GM10266 (cell line): Measurements from ENCODE around the gene IGSF21.
A peak's percentile ranks its signal among the peaks of the same experiment; 100 is the strongest.

ENCODE experiments used
- DNase-seq: peaks from one replicate; pipeline ENCODE4 v3.0.0; 2012; ENCODE audit errors: extremely low spot score
- TF ChIP-seq, protein P1 (sequence below): IDR thresholded peaks from 2 replicates; pipeline ENCODE4 v1.5.1; 2012; ENCODE audit warnings: mild to moderate bottlenecking, low read depth; ENCODE audit not compliant: control insufficient read depth, insufficient read depth; ENCODE audit errors: missing control alignments

IGSF21 gene

DNA sequence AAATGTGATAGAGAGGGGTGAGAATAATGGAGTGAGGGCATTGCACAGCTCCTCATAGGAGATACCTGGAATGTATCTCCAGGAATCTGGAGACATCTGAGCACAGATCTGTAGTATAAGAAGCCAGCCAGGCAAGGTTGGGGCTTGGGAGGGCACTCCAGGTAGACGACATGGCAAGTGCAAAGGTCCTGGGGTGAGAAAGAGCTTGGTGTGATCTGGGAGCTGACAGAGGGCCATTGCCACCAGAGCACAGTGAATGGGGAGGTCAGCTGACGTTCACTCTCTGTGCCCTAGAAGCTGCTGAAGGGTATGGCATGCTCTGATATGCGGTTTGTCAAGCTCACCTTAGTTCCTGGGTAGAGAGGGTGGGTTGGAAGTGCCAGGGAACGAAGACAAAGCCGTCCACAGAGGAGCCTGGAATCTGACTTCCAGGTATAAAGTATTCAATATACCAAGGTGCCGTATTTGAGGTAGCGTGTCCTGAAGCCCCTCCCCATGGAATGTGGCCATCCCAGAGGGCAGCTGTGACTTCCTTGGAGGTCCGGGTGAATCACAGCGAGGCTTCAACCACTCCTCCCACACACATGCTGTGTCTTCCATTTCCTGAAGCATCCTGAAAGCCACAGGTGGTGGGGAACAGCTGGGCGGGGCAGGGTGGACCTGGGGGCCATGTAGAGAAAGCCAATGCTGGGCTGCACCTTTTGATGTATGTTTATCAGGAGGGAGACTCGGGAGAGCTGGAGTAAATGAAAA lies 190.5 kb downstream of the IGSF21 start:
- no peak for DNase-seq
- TF ChIP-seq, protein P1, sequence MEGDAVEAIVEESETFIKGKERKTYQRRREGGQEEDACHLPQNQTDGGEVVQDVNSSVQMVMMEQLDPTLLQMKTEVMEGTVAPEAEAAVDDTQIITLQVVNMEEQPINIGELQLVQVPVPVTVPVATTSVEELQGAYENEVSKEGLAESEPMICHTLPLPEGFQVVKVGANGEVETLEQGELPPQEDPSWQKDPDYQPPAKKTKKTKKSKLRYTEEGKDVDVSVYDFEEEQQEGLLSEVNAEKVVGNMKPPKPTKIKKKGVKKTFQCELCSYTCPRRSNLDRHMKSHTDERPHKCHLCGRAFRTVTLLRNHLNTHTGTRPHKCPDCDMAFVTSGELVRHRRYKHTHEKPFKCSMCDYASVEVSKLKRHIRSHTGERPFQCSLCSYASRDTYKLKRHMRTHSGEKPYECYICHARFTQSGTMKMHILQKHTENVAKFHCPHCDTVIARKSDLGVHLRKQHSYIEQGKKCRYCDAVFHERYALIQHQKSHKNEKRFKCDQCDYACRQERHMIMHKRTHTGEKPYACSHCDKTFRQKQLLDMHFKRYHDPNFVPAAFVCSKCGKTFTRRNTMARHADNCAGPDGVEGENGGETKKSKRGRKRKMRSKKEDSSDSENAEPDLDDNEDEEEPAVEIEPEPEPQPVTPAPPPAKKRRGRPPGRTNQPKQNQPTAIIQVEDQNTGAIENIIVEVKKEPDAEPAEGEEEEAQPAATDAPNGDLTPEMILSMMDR = no peak

DNA sequence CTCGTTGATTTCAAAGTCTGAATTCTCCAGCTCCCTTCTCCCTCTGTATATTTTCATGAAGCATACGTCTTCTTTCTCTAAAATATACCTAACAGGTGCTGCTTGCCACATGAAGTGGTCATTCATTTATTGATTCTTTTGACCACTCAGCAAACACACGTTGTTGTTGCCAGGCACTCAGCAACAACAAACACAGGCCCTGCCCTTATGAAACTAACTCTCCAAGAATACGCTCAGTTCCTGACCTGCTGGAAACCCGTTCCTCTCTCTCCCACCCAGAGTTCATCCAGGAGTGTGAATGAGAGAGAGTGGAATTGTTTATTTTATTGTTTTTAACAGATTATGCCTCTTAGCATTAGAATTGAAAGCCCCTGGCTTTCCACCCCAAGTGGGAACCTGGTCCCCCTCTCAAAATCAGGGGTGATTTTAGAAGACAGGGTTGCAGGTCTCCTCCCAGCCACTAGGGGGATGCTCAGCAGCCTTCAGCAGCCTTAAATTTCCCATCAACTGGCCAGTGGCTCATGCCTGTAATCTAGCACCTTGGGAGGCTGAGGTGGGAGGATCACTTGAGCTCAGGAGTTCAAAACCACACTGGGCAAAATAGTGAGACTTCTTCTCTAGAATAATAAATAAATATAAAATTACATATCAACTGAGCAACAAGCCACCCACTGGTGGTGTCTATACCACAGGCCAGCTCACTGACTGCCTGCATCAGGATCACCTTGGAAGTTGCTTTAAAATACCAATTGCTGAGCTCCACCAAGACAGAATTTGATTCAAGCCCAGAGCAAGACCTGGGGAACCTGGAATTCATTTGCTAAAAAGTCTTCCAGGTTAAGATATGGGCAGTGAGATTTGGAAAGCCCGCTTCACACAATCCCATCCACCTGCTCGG lies 192.1 kb downstream of the IGSF21 start:
- TF ChIP-seq, protein P1 = peak; percentile 58
- DNase-seq = peak; percentile 66

DNA sequence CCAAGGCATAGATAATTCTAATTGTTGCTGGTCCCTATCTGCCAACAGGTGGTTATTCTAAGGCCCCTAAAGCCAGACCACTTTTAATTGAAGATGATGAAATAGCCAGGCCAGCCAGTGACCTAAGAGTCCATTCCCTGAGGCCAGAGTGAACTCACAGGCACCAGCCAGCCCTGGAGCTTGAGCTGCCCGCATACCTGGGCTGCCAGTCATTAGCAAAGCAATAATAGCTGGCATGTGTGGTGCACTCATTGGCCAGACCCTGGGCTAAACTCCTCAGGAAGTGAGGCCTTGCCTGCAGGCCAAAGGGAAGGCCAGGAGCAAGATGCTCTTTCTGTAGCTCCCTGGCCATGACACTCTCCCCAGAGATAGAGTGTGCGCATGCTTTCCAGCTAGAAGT lies 192.8 kb downstream of the IGSF21 start:
- DNase-seq = no peak
- TF ChIP-seq, protein P1 = no peak

DNA sequence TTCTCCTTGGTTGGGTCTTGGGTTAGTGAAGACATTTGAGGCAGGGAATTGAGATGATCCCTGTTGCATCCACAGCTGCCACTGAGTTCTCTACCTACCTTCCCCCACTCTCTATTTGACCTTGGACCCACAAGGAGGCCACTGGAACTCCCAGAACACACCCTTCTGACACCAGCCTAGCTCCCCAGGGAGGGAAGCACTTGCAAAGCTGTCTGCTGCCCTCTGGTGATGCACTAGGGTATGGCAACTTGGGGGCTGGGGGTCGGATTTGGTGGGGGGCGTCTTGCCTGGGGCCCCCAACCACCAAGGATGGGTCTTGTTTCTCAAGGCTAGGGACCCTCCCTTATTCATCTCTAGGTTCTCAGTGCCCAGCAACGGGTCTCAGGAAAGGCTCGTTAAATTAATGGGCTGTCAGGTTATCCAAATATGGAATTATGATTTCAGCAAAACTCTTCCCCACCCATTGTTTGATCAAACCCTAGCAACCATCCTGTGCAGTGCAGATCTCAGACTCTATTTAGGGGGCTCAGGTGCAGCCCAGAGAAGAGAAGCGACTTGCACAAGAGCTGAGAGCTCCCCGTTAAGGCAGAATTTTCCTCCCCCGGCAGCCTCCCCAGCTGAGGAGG lies 195.3 kb downstream of the IGSF21 start:
- DNase-seq = no peak
- TF ChIP-seq, protein P1 = peak; percentile 49

DNA sequence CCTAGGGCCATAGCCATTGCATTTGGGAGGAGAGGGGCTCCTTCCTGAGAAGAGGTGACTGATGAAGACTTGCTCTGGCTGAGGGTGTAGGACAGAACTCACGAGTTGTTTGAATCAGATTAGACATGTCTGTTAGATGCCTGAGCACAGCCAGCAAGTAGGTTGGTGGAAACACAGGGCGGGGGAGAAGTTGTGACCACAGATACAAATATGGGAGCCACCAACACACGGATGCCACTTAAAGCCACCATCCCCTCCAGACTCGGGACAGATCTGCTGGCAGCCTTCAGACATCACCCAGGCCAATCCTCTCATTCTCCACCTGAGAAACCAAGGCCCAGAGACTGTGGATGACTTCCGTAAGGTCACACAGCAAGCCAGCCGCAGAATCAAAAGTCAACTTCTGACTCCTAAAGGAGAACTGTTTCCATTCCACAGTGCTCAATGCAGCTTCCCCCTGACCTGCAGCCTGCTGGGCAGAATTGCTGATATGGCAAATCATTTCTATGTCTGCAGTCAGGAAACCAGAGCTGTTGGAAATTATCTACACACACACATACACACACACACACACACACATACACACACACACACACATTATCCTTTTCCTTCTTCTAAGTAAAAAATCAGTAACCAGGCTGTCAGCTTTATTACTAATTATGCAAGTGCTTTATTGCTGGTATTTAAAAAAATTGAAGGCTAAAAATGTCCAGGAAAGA lies 196.7 kb downstream of the IGSF21 start:
- TF ChIP-seq, protein P1 = no peak
- DNase-seq = no peak

DNA sequence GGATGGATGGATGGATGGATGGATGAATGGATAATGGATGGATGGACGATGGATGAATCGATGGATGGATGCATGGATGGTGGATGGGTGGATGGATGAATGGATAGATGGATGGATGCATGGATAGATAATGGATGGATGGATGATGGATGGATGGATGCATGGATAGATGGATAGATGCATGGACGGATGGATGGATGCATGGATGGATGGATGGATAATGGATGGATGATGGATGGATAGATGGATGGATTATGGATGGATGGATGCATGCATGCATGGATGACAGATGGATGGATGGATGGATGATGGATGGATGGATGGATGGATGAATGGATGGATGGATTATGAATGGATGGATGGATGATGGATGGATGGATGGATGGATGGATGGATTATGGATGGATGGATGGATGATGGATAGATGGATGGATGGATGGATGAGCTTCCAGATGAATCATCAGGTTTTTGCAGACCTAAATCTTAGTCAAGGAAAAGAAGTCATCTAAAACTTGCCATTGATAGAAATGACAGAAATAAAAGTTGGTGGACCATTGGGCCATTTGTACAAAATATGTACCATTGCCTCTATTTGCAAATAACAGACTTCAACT lies 197.7 kb downstream of the IGSF21 start:
- TF ChIP-seq, protein P1 = no peak
- no peak for DNase-seq
